GM12872 (cell line): ENCODE data around the gene GNPTAB.

Source experiments
- TF ChIP-seq, protein P1 (sequence below): IDR thresholded peaks from 3 replicates; pipeline ENCODE4 v1.5.1; 2011; ENCODE audit warnings: low read depth, mild to moderate bottlenecking, low read length, moderate library complexity; ENCODE audit not compliant: insufficient read depth

The GNPTAB gene

GRCh38 chr12:101746196-101746595 lies 84.6 kb downstream of the GNPTAB start:
- TF ChIP-seq, protein P1, sequence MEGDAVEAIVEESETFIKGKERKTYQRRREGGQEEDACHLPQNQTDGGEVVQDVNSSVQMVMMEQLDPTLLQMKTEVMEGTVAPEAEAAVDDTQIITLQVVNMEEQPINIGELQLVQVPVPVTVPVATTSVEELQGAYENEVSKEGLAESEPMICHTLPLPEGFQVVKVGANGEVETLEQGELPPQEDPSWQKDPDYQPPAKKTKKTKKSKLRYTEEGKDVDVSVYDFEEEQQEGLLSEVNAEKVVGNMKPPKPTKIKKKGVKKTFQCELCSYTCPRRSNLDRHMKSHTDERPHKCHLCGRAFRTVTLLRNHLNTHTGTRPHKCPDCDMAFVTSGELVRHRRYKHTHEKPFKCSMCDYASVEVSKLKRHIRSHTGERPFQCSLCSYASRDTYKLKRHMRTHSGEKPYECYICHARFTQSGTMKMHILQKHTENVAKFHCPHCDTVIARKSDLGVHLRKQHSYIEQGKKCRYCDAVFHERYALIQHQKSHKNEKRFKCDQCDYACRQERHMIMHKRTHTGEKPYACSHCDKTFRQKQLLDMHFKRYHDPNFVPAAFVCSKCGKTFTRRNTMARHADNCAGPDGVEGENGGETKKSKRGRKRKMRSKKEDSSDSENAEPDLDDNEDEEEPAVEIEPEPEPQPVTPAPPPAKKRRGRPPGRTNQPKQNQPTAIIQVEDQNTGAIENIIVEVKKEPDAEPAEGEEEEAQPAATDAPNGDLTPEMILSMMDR, result no peak

- TF ChIP-seq, protein P1, result no peak
These were observed 85.3 kb downstream of the GNPTAB start for GRCh38 chr12:101745481-101745880.

DNA sequence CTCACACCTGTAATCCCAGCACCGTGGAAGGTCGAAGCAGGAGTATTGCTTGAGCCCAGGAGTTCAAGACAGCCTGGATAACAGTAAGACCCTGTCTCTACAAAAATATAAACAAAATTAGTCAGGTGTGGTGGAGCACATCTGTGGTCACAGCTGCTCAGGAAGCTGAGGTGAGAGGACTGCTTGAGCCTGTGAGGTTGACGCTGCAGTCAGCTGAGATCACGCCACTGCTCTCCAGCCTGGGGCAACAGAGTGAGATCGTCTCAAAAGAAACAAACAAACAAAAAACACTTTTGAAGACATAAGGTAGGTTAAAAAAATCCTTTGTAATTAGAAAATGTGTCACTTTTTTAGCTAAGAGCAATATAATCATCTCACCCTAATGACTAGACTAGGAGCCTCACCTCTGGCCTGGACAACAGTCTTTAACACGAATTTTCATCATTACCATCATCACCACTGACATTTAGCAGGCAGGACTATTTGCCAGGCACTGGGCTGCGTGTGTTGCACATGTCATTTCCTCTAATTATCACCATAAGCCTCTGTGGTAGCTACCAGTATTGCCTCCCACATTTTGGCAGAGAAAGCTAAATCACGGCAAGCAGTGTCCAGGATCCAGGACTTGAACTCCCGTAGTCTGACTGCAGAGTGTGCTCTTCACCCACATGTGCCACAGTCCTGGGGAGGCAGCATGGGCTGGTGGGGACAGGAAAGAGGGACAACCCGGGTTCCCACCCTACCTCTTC lies 86.9 kb downstream of the GNPTAB start:
- TF ChIP-seq, protein P1, result peak; percentile 21; the same call in 1 of the 3 replicates

DNA sequence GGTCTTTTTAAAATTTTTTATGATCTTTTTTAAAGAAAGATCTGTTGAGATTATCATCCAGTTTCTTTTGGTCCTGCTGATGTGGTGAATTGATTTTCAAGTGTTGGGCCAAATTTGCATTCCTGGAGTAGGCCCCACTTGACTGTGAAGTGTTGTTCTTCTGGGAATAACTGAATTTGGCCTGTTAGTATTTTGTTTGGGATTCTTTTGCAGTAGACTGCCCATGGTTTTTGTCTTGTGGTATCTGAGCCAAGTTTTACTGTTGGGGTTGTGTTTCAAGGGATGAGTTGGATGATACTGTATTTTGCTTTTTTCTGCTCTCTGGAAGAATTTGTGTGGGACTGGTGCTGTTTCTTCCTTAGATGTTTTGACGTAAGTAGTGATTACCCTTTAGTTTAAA lies 87.5 kb downstream of the GNPTAB start:
- TF ChIP-seq, protein P1, result no peak

- TF ChIP-seq, protein P1, result no peak
These were observed 89.8 kb downstream of the GNPTAB start for GRCh38 chr12:101740980-101741379.

DNA sequence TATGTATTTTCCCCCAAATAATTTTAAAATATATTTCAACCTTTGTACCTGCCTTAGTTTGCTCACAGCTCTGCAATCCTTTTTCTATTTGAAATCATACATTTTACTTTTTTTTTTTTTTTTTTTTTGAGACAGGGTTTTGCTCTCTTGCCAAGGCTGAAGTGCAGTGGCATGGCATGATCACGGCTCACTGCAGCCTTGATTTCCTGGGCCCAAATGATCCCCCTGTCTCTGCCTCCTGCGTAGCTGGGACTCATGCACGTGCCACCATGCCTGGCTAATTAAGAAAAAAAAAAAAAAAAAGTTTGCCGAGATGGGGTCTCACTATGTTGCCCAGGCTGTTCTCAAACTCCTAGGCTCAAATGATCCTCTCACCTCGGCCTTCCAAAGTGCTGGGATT lies 90.2 kb downstream of the GNPTAB start:
- TF ChIP-seq, protein P1, result no peak

DNA sequence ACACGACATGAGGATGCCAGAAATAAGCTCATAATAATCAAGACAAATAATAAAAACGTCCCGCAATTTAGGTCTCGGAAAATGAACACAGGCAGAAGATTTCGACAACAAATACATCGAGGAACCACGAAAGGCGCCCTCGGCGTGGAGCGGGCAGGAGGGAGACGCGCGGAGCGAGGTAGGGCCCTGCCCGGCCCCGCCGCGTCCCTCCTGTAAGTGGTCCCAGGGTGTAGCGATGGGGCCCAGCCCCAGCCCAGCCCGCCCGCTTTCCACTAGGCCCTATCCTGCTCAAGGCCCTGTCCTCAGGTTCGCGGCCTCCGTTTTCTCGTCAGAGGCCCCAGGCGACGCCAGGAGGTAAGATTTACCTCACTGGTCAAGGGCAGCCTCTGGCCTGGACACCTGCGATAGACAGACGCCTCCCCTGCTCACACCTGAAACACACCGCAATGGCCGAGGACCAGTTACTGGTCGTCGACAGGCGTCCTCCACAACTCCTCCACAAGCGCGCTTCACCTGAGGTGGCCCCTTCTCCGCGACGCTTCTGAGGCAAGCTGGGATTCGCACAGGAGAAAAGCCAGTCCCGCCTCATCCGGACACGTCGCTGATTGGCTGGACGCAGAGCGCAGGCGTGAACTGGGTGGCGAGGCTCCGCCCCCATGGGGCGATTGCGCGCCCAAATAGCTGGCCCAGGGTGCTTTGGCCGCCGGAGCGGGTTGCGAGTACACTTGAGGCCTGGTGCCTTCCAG lies 91.7 kb downstream of the GNPTAB start, which contains the start of gene SYCP3:
TSS of gene SYCP3 (minus strand) at position 543 of the 746 bp plus-strand sequence. CDS start 1,527 bp downstream, outside the sequence.
- TF ChIP-seq, protein P1, result no peak
